ENCODE measurements around the gene GIMAP6. TPM values are rescaled to one million over a fixed set of nuclear protein-coding genes. Genes with fewer than 3 reads are reported as not detected.
"Not testable (repeated sequence)": the region's sequence is repeated elsewhere in the genome, so short reads cannot be mapped to it uniquely, and the experiment has no call there.

The GIMAP6 gene
- polyA plus RNA-seq (2011; rRNA removed): not detected in 2 replicates
- polyA plus RNA-seq (2012; cell fraction: cytosol; rRNA removed): not detected in 2 replicates
- not detected in 2 replicates for polyA plus RNA-seq (2012; cell fraction: nucleus; rRNA removed)
- polyA plus RNA-seq (2017; fragmentation: RNase III; extraction: RNeasy Plus Mini Kit Qiagen cat#74134 plus additional on column Dnase treatment): not detected in 3 replicates
- not detected in 2 replicates for polyA minus RNA-seq (2011; rRNA and poly(A)+ RNA removed)

GRCh38 chr7:150631866-150632864, at the start of gene GIMAP6:
Gene GIMAP6 (minus strand): TSS chr7:150632385. CDS start chr7:150630142, 2,243 bp downstream.
- no peak within 1 kb of the TSS for H3K4me2 ChIP-seq
- DNase-seq (ENCODE audit: low read depth in 1 of 2, low spot score in 1 of 2): no peak
- TF ChIP-seq FOSB (CRISPR knock-in tag; IDR thresholded peaks at IDR 0.05) (no peak), ELK1 (IDR thresholded peaks at IDR 0.05; ENCODE audit: low read depth, low read length) (no peak), ZSCAN20 (CRISPR knock-in tag; IDR thresholded peaks at IDR 0.05) (no peak), POLR2A (IDR thresholded peaks at IDR 0.05; ENCODE audit: low read length) (no peak), USF2 (IDR thresholded peaks at IDR 0.05) (no peak), HDAC2 (IDR thresholded peaks at IDR 0.05) (no peak), BHLHE40 (IDR thresholded peaks at IDR 0.05; ENCODE audit: low read depth, low read length) (no peak), SMC3 (IDR thresholded peaks at IDR 0.05) (no peak), KDM5A (IDR thresholded peaks at IDR 0.05) (no peak), FOSL2 (IDR thresholded peaks at IDR 0.05) (no peak), FOSL2 (CRISPR knock-in tag; IDR thresholded peaks at IDR 0.05) (no peak), HOXB13 (CRISPR knock-in tag; IDR thresholded peaks at IDR 0.05; ENCODE audit: low read depth) (no peak), RFX5 (IDR thresholded peaks at IDR 0.05) (no peak)
- TF ChIP-seq, protein P1, sequence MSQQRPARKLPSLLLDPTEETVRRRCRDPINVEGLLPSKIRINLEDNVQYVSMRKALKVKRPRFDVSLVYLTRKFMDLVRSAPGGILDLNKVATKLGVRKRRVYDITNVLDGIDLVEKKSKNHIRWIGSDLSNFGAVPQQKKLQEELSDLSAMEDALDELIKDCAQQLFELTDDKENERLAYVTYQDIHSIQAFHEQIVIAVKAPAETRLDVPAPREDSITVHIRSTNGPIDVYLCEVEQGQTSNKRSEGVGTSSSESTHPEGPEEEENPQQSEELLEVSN (IDR thresholded peaks at IDR 0.05; ENCODE audit: borderline replicate concordance, low read depth): no peak
- ChIA-PET POLR2A (no interaction called here), CTCF (no interaction called here)
- no peaks in the 10 kb centered on the region for H3K4me1 ChIP-seq
- no peak within 1 kb of the TSS for H3K4me3 ChIP-seq
- H3K27ac ChIP-seq: no peak within 1 kb of the TSS
- no peak for FAIRE-seq
- no peak; a peak in 1 of 6 replicates for ATAC-seq
- 44% methylated on average over 9 of the region's 9 CpGs for WGBS (ENCODE audit: missing lambda C conversion rate)
- no peaks in the 10 kb centered on the region for H3K9me3 ChIP-seq

GRCh38 chr7:150680364-150680763, 48.2 kb upstream of the GIMAP6 start:
- CTCF ChIA-PET: interaction anchor here (0.7 kb wide), 1 partner anchor 1276 kb away, joined by 3 read pairs; no protein-coding TSS in a partner anchor
- H3K4me3 ChIP-seq; FAIRE-seq; H3K4me1 ChIP-seq; POLR2A ChIA-PET; H3K4me2 ChIP-seq; H3K9me3 ChIP-seq; ATAC-seq; DNase-seq (ENCODE audit: low read depth in 1 of 2, low spot score in 1 of 2); H3K27ac ChIP-seq: not testable (repeated sequence)
- 0% methylated on average over 2 of the region's 2 CpGs for WGBS (ENCODE audit: missing lambda C conversion rate)

DNA sequence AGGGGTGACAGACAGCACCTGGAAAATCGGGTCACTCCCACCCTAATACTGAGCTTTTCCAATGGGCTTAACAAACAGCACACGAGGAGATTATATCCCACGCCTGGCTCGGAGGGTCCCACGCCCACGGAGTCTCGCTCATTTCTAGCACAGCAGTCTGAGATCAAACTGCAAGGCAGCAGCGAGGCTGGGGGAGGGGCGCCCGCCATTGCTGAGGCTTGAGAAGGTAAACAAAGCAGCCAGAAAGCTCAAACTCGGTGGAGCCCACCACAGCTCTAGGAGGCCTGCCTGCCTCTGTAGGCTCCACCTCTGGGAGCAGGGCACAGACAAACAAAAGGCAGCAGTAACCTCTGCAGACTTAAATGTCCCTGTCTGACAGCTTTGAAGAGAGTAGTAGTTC, 46.4 kb upstream of the GIMAP6 start:
- H3K4me1 ChIP-seq; ATAC-seq; H3K4me2 ChIP-seq; H3K27ac ChIP-seq; DNase-seq (ENCODE audit: low read depth in 1 of 2, low spot score in 1 of 2); CTCF ChIA-PET; H3K4me3 ChIP-seq; H3K9me3 ChIP-seq; POLR2A ChIA-PET; FAIRE-seq: not testable (repeated sequence)
- whole genome bisulfite sequencing (ENCODE audit: missing lambda C conversion rate): 3% methylated on average over 10 of the region's 11 CpGs

GRCh38 chr7:150676854-150677253, 44.7 kb upstream of the GIMAP6 start:
- H3K9me3 ChIP-seq; H3K4me2 ChIP-seq; ATAC-seq; FAIRE-seq; H3K4me1 ChIP-seq; DNase-seq (ENCODE audit: low read depth in 1 of 2, low spot score in 1 of 2); CTCF ChIA-PET; H3K27ac ChIP-seq; POLR2A ChIA-PET; H3K4me3 ChIP-seq: not testable (repeated sequence)
- WGBS (ENCODE audit: missing lambda C conversion rate): 33% methylated on average over 3 of the region's 3 CpGs

GRCh38 chr7:150676276-150676675, 44.1 kb upstream of the GIMAP6 start:
- DNase-seq (ENCODE audit: low read depth in 1 of 2, low spot score in 1 of 2); H3K4me3 ChIP-seq; H3K9me3 ChIP-seq; FAIRE-seq; ATAC-seq; H3K4me1 ChIP-seq; CTCF ChIA-PET; H3K4me2 ChIP-seq; POLR2A ChIA-PET; H3K27ac ChIP-seq: not testable (repeated sequence)
